NCI-H460 (cell line): ENCODE data around the gene LRG1. TPM values are rescaled to one million over a fixed set of nuclear protein-coding genes. Genes with fewer than 3 reads are reported as not detected.
A peak's percentile ranks its signal among the peaks of the same experiment; 100 is the strongest.
"Not testable (repeated sequence)": the region's sequence is repeated elsewhere in the genome, so short reads cannot be mapped to it uniquely, and the experiment has no call there.

Source experiments
- DNase-seq: peaks from one replicate; pipeline ENCODE4 v3.0.0-alpha.2; 2016; ENCODE audit warnings: low read depth; ENCODE audit errors: extremely low read depth
- total RNA-seq: library from RNA; depleted of rRNA; stranded (reverse); fragments of >200 nt; shearing (Covaris generic); gene quantifications from 2 replicates; pipeline ENCODE4 v1.2.3, GENCODE V29; 2014

Gene LRG1
- total RNA-seq, 1 experiment from 2014 or later = 0.15 TPM

DNA sequence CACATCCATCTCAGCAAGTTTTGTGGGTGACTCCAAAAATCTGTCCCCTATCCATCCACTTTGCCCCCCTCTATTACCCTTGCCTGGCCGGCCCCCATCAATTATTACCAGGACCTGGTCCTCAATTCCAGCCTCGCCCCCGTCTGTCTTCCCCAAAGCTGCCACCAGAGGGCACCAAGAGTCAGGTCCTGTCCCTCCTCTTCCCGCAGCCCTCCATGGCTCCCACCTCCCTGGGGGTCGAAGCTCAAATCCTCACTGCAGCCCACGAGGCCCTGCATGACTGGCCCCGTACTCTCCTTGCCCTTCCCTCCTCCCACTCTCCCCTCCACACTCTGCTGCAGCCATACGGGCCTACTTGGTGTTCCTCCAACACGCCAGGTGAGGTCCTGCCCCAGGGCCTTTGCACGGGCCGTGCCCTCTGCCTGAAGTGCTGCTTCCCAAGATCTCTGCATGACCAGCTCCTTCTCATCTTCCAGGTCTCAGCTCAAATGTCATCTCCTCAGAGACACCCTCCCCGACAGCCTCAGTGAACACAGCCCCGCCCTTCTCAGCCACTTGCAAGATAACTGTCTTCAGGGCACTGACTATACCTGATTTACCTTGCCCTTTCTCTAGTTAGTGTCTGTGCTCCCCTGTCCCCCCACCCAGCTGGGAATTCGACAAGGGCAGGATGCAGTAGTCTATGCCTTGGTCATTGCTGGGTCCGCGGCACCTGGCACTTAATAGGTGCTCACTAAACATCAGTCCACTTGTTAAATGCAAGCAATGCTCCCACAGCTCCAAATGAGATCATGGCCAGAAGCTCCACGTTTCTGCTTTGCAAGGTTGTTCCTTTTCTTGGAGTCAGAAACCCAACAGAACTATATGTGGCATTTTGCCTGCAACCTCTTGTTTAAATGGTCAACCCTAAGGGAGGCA lies 36.4 kb upstream of the LRG1 start:
- DNase-seq = peak; percentile 46

DNA sequence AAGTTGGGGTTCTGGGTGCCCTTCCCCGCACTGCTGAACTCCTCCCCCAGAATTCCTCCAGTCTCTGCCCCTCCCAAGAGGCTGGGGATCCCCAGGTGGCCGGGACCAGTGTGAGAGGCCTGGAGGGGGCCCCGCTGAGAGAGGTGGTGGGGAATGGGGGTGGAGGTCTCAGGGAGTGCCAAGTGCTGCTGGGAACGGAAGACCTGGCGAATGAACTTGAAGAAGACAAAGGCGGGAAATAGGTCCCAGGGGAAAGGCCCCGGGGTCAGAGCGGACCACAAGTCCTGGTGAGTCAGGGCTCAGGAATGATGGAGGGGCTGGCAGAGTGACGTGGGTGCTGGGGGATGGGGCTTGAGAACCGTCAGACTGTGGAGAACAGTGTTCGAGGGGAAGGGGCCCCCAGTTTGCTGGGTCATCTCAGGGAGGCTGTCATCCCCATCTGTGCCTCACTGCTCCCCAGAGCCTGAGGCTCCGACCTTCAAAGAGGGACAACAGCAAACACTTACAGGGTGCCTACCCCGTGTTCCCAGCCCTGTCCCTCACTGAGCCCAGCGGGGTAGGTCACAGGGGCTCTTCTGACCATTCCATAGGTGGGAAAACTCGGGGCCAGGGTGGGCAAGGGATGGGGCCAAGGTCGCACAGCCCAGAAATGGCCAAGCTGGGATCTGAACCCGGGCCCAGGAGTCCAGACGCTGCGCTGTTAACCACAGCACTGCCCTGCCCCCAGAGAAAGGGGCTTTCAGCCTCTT lies 35.6 kb upstream of the LRG1 start:
- DNase-seq = peak; percentile 75

DNA sequence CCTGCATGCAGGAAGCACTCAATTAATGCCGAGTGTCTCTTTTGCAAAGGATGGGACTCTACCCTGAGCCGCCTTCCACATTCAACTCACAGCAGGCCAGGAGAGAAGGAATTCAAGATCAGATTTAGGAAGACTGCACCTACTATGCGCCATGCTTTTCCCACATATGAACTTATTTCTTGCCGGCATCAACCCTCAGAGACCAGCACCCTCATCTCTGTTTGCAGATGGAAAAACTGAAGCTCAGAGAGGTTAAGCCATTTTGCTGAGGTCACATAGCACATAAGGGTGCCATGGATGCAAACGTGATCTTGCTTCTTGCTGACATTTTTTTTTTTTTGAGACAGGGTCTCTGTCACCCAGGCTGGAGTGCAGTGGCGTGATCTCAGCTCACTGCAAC lies 33.8 kb upstream of the LRG1 start:
- DNase-seq = no peak

DNA sequence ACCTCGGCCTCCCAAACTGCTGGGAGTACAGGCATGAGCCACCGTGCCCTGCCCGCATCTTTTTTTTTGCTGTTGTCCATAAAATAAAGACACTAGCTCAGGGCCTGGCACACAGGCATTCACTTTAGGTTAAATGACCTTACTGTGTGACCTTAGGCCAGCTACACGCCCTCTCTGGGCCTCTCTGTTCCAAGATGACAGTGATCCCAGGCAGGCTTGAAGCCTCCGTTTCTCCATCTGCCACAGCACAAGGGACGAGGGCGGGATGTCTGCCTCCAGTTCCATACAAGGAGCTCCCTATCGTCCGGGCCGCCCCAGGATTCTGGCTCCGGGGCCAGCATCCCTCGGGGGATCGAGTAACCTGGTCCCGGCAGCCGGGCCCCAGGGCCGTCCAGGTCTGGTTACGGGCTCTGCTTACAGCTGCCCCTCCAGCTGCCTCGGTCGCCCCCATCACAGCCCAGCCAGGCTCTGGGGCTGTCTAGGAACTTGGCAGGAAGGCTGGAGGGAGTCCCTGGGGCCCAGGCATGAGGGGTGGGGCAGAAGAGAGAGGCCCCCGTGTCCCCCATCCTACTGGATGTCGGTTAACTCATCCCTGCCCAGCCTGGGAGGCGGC lies 31.6 kb upstream of the LRG1 start:
- no peak for DNase-seq

DNA sequence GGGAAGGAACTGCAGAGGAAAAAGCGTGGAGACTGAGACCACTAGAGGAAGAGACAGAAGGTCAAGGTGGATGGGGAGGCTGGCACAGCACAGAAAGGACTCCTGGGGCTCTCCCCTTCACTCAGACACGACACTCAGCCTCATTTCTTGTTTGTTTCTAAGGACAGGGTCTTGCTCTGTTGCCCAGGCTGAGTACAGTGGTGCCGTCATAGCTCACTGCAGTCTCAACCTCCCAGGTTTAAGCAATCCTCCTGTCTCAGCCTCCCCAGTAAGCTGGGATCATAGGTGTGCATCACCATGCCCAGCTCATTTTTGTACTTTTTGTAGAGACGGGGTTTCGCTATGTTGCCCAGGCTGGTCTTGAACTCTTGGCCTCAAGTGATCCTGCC lies 31.1 kb upstream of the LRG1 start:
- DNase-seq = no peak

DNA sequence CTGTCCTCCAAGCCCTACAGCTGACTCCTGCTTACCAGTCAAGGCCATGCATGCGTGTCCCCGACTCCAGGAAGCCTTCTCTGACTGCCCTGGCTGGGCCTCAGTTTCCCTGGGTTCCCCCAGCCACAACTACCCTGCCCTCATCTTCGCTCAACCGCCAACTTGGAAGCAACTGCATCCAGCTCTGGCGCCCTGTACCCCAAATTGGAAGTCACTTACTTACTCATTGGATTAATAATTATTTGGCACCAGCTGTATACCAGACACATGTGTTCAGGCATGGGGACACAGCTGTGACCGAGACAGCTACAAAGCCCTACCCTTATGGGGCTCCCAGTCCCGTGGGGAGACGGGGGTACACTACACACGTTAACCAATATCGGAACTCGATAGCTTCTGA lies 30.6 kb upstream of the LRG1 start:
- no peak for DNase-seq

DNA sequence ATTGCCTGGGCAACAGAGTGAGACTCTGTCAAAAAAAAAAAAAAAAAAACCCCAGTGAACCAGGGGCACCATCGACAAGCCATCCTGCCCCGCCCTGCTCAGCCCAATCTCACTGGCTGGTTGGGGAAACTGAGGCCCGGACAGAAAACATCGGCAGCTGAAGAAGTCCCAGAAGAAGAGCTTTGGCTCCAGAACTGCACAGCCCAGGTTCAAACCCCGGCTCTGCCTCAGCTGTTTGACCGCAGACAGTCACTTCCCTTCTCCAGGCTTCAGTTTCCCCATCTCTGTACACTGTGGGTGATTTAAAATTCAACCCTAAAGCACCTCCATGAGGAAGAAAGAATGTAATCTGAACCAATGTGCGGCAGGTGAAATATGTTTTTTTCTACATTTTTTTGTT lies 29.1 kb upstream of the LRG1 start:
- DNase-seq = no peak

DNA sequence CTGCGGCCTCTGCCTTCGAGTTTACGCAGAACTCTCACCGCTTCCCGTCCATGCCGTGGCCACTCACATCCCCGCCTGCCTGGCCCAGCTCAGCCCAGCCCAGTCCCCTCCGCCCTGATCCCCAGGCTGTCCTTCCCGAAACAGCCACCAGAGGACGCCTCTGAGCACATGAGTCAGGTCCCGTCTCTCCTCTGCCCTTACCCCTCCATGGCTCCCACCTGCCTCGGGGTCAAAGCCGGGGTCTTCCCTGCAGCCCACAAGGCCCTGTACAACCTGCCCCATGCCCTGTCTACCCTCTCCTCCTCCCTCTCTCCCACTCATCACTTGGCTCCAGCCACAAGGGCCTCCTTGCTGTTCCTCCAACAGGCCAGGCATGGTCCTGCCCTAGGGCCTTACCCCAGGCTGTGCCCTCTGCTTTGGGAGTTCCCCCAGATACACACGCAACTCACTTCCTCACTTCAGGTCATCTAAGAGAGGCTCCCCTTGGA lies 27.8 kb upstream of the LRG1 start:
- peak; percentile 60 for DNase-seq

DNA sequence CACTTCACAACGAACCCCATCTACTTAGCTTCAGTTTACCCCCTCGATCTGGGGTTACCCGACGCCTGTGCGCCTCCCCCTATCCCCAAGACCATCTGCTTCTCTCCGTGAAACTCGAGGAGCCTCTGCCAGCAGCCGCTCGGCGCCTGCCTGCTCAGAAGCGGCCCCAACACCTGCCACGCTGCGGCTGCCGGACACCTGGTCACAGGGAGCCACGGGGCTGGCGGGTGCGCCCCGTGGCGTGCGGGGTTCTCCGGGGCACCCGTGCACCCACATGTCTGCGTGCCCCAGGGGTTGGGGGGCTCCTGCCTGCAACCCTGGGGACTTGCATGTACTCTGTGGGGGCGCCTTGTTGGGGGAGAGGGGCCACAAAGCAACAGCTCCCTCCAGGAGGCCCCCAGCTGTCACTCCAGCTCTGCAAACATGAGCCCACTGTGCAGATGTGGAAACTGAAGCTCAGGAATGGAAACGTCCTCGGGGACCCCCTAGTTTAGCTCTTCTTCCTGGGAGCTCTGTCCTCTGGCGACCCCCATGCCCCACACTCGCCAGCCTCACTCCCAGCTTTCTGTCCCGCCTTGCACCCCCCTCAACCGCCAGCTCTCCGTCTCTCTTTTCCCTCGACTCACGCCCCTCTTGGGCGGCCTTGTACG lies 26.7 kb upstream of the LRG1 start:
- DNase-seq = no peak

DNA sequence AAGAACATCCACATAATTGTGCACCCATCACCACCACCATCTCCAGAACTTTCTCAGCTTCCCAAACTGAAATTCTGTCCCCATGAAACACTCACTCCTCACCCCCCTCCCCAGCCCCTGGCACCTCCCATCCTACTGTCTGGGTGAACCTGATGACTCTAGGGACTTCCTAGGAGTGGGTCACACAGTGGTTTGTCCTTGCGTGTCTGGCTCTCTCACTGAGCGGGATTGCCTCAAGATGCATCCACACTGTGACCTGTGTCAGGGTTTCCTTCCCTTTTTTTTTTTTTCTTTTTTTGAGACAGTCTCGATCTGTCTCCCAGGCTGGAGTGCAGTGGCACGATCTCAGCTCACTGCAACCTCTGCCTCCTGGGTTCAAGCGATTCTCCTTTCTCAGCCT lies 23.7 kb upstream of the LRG1 start:
- DNase-seq = not testable (repeated sequence)

DNA sequence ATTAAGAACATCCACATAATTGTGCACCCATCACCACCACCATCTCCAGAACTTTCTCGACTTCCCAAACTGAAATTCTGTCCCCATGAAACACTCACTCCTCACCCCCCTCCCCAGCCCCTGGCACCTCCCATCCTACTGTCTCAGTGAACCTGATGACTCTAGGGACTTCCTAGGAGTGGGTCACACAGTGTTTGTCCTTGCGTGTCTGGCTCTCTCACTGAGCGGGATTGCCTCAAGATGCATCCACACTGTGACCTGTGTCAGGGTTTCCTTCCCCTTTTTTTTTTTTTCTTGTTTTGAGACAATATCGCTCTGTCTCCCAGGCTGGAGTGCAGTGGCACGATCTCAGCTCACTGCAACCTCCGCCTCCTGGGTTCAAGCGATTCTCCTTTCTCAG lies 22.2 kb upstream of the LRG1 start:
- not testable (repeated sequence) for DNase-seq

DNA sequence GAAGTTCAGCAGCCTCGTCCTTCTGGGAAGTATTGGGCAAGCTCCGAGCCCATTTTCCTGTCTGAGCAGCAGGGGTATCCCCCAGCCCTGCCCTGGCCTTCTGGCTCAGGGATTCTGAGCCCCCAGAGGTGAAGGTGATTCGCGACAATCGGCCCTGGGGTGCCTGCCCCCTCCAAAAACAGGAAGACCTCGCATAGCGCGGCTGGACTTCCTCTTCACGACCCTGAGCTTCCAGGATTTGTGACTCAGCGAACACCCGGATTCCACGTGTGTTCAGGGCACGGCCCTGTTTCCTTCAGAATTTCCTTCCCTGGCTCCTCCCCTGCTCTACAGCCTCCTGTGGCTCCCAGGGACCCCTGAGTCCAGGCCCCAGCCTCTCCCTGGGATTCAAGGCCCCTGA lies 19.7 kb upstream of the LRG1 start, which contains the start of gene SEMA6B:
TSS of gene SEMA6B (minus strand) at position 116 of the 400 bp plus-strand sequence. CDS start 1,227 bp downstream, outside the sequence.
- no peak for DNase-seq

DNA sequence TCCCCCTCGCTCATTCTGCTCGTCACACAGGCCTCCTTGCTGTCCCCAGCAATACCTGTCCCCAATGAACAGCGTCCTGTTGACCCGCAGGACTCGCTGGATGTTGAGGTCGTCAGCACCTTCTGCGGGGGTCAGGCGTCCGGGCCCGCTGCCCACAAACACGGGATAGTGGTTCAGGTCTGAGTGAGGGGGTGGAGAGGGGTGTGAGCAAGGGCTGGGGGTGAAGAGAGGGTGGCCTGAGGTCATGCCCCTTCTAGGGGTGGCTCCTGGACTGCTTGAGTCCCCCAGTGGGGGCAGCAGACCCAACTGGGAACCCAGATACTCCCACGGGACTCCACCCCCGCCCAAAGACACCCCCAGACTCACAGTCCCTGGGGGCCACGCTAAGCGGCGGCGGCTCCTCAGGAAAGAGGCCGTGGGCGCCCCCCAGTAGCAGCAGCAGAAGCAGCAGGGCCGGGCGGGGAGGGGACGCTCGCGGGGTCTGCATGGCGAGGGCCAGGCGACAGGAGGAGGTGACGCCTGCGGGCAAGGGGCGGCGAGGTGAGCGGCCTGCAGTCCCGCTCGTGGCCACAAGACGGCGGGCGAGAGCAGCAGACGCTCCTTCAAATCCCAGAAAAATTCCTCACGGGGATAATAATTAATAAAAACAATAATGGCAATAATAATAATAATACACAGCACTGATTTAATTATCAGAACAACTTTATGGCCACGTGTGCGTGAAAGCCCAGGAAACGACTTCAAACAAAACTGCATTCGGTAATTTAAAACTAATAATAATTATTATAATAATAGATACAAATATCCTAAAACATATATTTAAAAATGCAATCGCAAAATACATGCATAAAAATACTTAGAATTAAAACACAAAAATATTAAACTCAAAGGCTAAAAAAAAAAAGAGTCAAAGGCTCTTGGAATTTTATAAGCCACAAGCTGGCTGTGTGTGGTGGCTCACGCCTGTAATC lies 18.4 kb upstream of the LRG1 start:
- DNase-seq = no peak

DNA sequence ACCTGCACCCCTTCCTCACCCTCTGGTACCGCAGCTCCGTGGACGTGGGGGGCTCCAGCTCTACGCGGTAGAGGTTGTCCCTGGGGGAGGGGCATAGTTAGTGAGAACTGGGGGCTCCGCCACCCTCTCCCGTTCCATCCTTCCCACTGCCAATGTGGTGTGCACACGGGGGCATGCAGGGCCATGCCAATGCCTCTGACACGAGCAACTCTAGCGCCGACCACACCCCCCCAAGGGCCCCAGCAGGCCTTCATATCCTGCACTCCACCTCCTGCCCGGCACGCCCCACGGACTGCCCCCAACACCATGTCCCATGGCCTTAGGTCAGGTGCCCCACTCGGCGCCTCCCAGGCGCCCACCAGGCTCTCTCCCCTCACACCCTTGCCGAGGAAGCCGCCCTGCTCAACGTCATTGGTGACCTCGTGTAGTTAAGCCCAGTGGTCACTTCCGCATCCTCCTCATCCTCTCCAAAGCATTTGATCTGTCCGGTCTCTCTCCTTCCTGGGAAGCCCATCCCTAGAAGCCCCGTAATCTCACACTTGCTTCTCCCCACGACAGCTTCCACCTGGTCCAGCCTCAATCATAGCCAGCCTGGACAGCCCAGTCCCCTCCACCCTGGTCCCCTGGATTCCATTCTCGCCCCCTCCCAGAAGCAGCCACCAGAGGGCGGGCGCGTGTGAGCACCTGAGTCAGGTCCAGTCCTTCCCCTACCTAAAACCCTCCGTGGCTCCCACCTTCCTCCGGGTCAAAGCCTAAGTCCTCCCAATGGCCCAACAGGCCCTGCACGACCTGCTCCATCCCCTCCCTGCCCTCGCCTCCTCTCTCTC lies 17.5 kb upstream of the LRG1 start:
- no peak for DNase-seq

DNA sequence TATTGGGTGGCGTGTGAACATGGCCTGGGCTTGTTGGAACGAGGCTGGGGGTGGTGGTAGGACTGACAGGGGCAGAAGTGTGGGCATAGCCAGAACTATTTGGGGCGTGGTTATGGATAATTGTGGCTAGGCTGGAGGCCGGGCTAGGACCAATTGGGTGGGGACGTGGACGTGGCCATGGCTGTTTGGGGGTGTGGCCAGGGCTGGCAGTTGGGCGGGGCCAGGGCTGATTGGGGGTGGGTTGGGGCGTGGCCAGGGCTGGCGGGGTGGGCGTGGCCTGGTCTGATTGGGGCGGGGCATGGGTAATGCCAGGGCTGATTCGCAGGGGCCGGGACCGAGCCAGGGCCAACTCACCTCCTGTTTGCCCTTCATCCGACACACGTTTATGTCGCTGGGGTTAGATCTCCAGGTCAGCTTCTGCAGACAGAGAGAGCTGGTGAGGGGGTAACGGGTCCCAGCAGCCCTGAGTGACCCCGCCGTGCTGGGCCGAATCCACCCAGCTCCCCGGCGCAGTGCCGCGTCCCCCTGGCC lies 16.8 kb upstream of the LRG1 start:
- peak; percentile 38 for DNase-seq

DNA sequence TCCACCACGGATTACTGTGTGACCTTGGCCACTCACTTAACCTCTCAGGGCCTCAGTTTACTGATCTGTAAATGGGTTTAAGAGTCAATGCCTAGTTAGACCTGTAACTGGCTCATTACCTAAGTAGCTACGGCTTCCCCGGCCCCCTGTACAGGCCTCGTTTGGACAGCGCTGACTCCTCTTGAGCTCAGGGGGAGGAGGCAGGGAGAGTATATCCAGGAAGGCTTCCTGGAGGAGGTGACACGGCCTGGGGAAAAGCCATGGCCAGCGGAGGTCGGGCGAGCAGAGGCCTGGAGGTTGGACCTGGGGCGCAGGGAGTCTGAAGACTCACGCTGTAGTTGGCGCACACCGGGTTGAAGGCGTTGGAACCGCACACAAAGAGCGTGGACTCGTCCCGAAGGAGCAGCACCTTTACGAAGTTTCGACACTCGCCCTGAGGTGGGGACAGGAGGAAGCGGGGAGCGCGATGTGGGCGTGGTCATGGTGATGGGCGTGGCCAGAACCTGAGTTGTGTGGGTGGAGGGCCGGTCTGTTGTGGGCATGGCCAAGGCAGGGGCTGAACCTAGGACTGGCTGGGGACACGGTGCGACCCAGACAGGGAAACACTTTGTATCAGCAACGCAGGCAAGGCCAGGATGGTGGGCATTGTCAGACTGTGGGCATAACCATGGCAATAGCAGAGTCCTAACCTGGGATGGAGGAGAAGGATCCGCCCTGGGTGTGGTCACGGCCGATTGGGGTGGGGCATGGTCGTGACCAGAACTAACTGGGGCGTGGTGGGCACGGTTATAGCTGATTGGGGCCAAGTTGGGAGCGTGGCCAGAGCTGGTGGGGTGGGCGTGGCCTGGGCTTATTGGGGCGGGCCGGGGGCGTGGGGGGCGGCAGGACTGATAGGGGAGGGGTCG lies 16.1 kb upstream of the LRG1 start:
- no peak for DNase-seq

DNA sequence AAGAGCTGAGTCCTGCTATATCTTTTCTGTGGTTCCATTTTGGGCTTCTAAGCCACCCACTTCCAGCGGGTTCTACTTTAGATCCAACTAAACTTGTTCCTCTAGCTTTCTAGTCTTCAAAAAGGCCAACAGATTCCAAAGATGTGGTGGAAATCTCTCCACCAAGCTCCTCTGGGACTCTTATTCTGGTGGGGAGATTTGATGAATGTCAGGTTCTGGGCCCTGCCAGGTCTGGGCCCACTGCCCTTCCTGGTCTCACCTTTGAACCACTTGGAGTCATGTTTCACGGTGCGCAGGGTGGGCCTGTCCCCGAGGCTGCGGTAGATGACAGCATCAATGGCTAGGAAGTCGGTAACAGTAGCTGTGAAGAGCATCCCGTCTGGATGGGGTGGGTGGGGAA lies 14.9 kb upstream of the LRG1 start:
- no peak for DNase-seq
